ENCODE data around the gene PPP2R2C.

The PPP2R2C gene

DNA sequence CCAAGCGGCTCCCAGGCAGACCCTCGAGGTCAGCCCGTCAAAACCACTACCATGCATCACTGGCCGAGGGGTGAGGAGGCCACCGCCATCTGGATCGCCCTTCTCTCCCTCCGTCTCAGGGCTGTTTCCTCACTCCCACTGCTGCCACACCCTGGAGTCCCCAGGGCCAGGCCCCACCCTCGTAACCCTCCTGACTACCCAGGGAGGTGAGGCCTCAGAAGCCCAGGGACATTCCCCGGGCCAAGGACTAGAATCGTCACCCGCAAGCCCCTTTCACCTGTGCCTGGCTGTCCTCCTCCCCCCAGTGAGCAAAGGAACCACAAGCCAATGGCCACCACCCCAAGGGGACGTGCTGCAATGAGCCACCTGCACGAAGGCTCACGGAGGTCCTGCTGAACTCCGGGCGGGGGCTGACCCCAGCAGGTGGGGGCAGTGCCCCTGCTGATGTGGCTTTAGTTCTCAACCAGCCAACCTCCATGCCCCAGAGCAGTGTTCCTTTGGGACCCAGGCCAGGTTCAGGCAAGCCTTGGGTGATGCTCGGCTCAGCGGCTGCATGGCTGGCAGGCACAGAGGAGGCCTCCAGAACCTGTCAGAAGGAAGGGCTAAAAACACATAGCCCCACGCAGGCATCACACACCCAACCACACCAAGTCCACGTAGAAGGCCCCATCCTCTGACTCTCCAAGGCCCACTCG, 23.8 kb downstream of the PPP2R2C start:
- in situ Hi-C loops (cut with HindIII; ENCODE audit: low pct_unique_long_range_greater_than_20kb, low sequenced_read_pairs): no loop called here
- DNase-seq (ENCODE audit: low read depth in 1 of 2, low spot score in 1 of 2): no peak
- TF ChIP-seq JUND (IDR thresholded peaks at IDR 0.05; ENCODE audit: low read depth): no peak

DNA sequence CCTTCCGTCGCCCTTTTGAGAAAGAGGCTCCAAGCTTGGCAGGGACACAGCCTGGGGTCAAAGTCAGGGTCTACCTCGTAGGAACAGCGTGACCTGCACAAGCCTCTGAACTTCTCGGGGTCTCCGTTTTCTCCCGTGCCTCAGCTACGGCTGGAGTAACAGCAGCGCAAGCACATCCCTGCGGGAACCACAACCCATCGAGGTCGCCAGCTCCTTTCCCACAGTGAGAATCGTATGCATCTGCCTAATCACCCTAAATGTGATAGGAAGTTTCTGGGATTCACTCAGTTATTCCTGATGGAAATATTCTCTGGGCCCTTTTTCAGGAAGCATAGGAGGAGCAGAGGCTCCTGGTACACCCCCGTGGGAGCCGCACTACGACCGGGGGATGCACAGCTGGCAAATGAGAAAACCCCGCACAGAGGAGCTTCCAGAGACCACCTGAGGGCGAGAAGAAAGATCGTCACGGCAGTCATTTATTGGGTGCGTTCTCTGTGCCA, 24.7 kb downstream of the PPP2R2C start:
- no peak for TF ChIP-seq JUND (IDR thresholded peaks at IDR 0.05; ENCODE audit: low read depth)
- in situ Hi-C loops (cut with HindIII; ENCODE audit: low pct_unique_long_range_greater_than_20kb, low sequenced_read_pairs): no loop called here
- no peak for DNase-seq (ENCODE audit: low read depth in 1 of 2, low spot score in 1 of 2)

DNA sequence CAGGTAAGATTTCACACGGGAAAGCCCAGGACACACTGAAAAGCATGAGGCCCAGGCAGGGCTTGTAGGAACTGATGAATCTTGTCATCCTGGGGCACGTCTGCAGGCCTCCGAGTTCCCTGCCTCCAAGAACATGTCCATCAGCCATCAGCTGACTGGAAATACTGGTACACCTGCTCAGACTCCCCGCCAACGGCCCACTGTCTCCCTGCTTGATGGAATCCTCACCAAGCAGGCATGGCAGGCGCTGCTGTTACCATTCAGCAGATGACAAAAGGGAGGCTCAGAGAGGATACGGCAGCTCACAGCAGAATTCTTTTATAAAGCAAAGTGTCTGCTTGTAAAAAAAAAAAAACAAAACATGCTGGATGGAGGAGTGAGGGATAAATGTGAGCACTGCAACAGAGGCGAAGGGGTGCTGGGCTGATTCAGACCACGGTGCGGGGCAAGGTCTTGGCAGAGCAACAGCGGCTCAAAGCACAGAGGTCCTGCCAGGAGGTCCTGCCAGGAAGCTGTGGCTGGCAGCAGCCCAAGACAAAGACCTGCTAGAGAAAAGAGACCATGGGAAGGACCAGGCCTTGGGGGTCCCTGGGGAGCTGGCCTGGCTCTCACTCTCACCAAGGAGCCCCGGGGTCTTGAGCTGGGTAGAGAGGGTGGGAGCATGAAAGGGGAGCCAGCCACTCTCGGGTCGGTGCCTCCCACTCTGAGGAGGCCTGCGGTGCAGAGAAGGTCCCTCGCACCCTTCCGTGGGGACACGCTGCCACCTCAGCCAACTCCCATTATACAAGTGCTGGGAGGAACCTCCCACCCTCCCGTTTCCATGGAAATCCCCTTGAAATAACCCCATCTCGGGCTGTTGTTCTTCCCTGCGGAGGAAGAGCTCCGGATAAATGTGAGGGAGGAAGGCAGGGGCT, 25.6 kb downstream of the PPP2R2C start:
- no peak for TF ChIP-seq JUND (IDR thresholded peaks at IDR 0.05; ENCODE audit: low read depth)
- in situ Hi-C loops (cut with HindIII; ENCODE audit: low pct_unique_long_range_greater_than_20kb, low sequenced_read_pairs): no loop called here
- DNase-seq (ENCODE audit: low read depth in 1 of 2, low spot score in 1 of 2): peak in 1 of 2 experiments; percentile 26

DNA sequence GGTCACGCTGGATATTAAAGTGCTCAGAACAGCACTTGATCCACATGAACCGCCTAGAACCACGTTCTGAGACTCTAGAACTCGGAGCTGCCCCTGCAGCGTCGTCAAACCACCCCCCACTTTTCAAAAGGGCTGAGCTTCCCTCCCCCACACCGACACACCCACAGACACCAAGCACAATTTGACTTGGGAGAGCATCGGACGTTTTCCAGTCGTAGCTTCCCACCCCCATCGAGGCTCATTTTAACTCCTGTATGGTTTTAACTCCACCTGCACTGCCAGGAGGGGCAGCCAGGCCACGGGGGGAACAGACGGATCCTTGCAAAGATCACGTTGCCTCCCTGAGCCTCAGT, 26.3 kb downstream of the PPP2R2C start:
- in situ Hi-C loops (cut with HindIII; ENCODE audit: low pct_unique_long_range_greater_than_20kb, low sequenced_read_pairs): no loop called here
- no peak for TF ChIP-seq JUND (IDR thresholded peaks at IDR 0.05; ENCODE audit: low read depth)
- no peak for DNase-seq (ENCODE audit: low read depth in 1 of 2, low spot score in 1 of 2)

DNA sequence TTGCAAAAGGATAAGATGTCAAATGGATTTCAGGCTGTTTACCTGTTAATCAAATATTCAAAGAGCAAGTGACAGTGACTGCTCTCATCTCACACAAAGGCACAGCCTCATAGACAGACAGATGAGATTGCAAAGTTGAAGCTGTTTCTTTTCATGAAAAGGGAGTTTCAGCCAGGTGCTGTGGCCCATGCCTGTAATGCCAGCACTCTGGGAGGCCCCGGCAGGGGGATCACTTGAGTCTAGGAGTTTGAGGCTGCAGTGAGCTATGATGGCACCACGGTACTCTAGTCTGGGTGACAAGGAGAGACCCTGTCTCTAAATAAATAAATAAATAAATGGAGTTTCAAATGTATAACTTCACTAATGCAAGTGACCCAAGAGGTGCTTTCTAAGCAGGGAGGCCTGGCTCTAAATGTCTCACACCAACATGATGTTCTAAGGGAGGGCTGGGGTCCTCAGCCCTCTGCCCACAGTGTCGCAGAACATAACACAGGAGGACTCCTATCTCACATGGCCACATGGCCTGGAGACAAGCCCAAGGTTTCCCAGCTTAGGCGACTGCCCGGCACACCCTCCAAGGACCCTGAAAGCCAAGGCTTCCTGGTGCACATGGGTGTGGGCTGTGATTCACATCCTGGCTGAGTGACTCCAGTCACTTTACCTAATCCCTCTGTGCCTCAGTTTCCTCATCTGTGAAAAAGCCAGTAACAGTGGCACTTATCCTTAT, 26.8 kb downstream of the PPP2R2C start:
- TF ChIP-seq JUND (IDR thresholded peaks at IDR 0.05; ENCODE audit: low read depth): no peak
- in situ Hi-C loops (cut with HindIII; ENCODE audit: low pct_unique_long_range_greater_than_20kb, low sequenced_read_pairs): no loop called here
- DNase-seq (ENCODE audit: low read depth in 1 of 2, low spot score in 1 of 2): no peak

DNA sequence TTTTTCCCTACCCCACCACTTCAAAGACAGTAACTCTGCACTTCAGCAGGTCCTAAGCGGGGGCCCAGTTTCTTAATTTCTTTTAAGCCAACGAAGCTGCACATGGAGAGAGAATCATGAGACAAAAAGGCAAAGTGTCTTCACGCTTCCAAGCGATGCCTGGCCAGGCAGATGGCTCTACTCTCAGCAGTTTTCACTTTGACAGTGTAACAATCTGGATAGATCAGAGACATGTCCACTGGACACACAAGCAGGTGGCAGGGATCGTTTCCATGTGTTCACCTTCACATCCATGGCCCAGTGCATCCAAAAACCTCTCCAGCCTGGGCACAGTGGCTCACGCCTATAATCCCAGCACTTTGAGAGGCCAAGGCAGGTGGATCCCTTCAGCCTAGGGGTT, 27.8 kb downstream of the PPP2R2C start:
- in situ Hi-C loops (cut with HindIII; ENCODE audit: low pct_unique_long_range_greater_than_20kb, low sequenced_read_pairs): no loop called here
- no peak for DNase-seq (ENCODE audit: low read depth in 1 of 2, low spot score in 1 of 2)
- TF ChIP-seq JUND (IDR thresholded peaks at IDR 0.05; ENCODE audit: low read depth): no peak

DNA sequence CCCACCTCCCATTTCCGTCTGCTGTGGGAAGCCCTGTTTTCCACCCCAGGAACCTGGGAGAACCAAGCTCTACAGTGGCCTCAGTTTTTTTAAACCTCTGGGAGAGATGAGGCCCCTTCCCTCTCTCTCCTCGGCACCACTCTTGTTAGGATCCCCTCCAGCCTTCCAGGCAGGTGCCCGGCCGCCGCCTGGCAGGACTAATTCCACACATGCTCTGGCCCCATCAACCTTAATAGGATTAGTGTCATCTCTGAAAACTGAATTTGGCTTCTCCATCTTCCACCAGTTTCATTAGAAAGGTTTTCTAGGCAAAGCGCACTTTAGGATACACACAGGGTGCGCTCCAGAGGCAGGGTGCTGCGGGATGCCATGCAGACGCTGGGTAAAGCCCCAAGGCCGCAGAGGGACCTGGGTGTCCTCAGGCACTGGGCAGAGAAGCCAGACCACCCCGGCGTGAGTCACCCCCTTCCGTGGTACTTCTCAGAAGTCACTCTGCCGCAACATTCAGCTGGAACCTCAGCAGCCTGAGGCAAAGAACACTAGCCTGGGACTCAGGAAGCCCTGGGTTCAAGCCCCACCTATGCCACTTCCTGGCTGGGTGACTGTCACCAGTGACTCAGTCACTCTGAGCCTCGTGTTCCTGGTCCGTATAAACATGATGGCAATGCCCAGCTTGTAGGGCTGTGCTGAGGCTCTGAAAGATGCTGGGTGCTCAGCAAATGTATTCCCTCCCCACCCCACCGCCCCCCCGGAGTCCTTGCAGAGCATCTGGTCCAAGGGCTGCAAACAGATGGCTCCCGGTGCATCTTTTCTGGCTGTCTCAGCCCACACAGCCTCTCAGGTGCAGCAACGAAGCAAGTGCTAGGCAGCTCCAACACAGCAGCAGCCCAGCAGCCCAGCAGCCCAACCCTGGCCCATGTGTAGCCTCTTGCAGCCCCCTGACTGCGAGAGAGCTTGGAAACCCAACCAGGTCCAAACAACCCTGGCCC, 29.1 kb downstream of the PPP2R2C start:
- no peak for DNase-seq (ENCODE audit: low read depth in 1 of 2, low spot score in 1 of 2)
- TF ChIP-seq JUND (IDR thresholded peaks at IDR 0.05; ENCODE audit: low read depth): no peak
- in situ Hi-C loops (cut with HindIII; ENCODE audit: low pct_unique_long_range_greater_than_20kb, low sequenced_read_pairs): no loop called here

DNA sequence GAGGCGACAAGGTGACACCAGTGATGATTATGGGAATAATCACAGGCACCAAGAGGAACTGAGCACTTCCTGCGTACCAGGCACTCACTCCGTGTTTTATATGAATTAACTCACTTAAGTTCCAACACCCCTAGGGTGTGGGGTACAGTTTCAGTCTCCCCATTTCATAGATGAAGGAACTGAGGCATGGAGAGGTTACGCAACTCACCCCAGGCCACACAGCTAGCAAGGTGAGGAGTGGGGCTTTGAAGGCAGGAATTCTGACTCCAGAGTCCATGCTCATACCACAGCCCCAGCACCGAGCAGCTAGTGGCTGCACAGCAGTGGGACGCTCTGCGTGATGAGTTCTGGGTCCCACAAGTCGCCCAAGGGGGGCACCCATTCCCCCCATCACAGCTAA, 29.9 kb downstream of the PPP2R2C start:
- in situ Hi-C loops (cut with HindIII; ENCODE audit: low pct_unique_long_range_greater_than_20kb, low sequenced_read_pairs): no loop called here
- no peak for TF ChIP-seq JUND (IDR thresholded peaks at IDR 0.05; ENCODE audit: low read depth)
- DNase-seq (ENCODE audit: low read depth in 1 of 2, low spot score in 1 of 2): no peak

DNA sequence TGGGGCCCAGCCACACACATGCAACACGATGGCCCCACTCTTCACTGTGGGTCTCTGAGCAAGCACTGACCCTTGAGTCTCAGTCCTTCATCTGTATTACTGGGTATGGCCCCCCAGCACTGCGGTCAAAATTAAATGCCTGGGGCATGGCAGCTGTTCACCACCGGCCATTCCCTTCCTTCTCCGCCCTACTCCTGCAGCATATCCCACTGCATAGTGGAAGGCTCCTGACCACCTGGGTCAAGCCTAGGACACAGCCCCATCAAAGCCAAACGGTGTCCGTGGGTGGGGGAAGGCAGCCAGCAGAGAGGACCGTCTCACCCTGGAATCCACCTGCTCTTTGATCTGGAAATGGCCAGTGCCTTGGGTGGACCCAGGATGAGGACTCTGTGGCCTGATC, 30.7 kb downstream of the PPP2R2C start:
- in situ Hi-C loops (cut with HindIII; ENCODE audit: low pct_unique_long_range_greater_than_20kb, low sequenced_read_pairs): no loop called here
- no peak for TF ChIP-seq JUND (IDR thresholded peaks at IDR 0.05; ENCODE audit: low read depth)
- DNase-seq (ENCODE audit: low read depth in 1 of 2, low spot score in 1 of 2): no peak

DNA sequence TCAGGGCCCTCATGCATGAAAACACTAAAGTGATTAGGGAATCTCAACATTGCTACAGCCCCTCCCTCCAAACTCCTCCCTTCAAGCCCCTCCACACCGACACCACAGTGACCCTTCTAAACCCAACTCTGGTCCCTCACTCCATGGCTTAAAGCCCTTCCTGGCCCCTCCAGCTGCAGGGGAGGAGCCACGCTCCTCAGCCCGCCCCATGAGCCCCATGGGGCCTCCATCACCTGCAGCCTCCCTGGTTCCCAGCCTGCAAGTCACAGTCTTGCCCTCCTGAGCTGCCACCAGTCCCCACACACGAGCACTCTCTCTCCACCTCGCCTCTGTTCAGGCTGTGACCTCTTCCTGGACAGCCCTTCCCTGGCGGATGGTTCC, 31.2 kb downstream of the PPP2R2C start:
- no peak for DNase-seq (ENCODE audit: low read depth in 1 of 2, low spot score in 1 of 2)
- in situ Hi-C loops (cut with HindIII; ENCODE audit: low pct_unique_long_range_greater_than_20kb, low sequenced_read_pairs): no loop called here
- TF ChIP-seq JUND (IDR thresholded peaks at IDR 0.05; ENCODE audit: low read depth): no peak

DNA sequence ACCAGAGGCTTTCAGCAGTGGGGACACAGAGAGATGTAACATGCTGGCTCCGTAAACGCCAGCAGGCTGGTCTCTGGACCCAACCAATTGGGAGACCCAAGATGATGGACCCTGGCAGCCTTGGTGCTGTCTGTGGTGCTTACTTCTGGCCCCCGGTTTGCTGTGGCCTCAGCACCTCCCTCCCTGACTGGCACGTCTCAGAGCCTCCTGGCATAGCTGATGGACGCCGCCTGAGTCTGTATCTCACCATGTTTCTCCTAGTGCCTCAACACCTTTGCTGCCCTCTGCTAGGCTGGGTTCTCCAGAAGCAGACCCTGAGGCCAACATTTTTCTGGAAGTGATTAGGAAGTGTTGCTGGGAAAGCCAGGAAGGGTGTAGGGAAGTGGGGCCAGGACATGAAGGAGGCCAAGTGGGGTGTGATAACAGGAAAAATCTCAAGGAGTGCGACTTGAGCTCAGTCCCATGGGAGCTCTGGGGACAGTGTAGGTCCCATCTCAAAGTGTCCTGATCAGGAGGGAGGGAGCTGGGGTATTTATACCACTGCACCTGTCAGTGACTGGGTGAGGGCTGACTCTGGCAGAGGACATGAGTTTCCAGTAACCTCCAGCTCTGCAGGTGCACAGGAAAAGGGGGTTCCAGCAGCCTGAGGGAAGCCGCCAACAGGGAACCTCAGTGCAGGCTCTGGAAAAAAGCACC, 31.8 kb downstream of the PPP2R2C start:
- TF ChIP-seq JUND (IDR thresholded peaks at IDR 0.05; ENCODE audit: low read depth): no peak
- DNase-seq (ENCODE audit: low read depth in 1 of 2, low spot score in 1 of 2): no peak
- in situ Hi-C loops (cut with HindIII; ENCODE audit: low pct_unique_long_range_greater_than_20kb, low sequenced_read_pairs): no loop called here

All from T47D (cell line).